DND-41 (cell line): Measurements from ENCODE around the gene HBG2.

Source experiments
- ATAC-seq: fragments of 200-7000 bp; cut with Tn5 transposase; 3 replicates; pipeline ENCODE4 v1.9.1; 2021; ENCODE audit warnings: low read depth; ENCODE audit not compliant: insufficient read depth
- DNase-seq: peaks from one replicate; pipeline ENCODE4 v3.0.0-alpha.2; 2020
- H2AFZ ChIP-seq: 2 replicates; pipeline ENCODE4 v1.6.0; 2012; ENCODE audit warnings: low read depth, low read length
- H3K27ac ChIP-seq: 2 replicates; pipeline ENCODE4 v1.5.1; 2012; ENCODE audit warnings: low read length, inconsistent platforms
- H3K27me3 ChIP-seq: fragments of 200-600 bp; sonication (generic); 2 replicates; pipeline ENCODE4 v1.6.0; 2012; ENCODE audit warnings: low read length, mild to moderate bottlenecking, inconsistent platforms; ENCODE audit not compliant: insufficient read depth, poor library complexity
- H3K36me3 ChIP-seq: 2 replicates; pipeline ENCODE4 v1.5.1; 2012; ENCODE audit warnings: low read length, inconsistent platforms; ENCODE audit not compliant: insufficient read depth
- H3K4me1 ChIP-seq: 2 replicates; pipeline ENCODE4 v1.5.1; 2012; ENCODE audit warnings: mild to moderate bottlenecking, low read length; ENCODE audit not compliant: insufficient read depth
- H3K4me2 ChIP-seq: 2 replicates; pipeline ENCODE4 v1.6.0; 2012; ENCODE audit warnings: mild to moderate bottlenecking, moderate library complexity, low read length, inconsistent platforms; ENCODE audit not compliant: insufficient read depth
- H3K4me3 ChIP-seq, 2 experiments: fragments of 200-600 bp in 1 of 2; shearing (Covaris generic) in 1 of 2; 2 replicates each; pipeline ENCODE4 v1.5.1; 2012 to 2016; ENCODE audit warnings: inconsistent platforms in 2 of 2, low read length in 2 of 2, mild to moderate bottlenecking in 2 of 2, low read depth in 1 of 2, moderate library complexity in 1 of 2
- H3K79me2 ChIP-seq: 2 replicates; pipeline ENCODE4 v1.6.0; 2012; ENCODE audit warnings: low read length, inconsistent platforms; ENCODE audit not compliant: insufficient read depth
- H3K9ac ChIP-seq: 2 replicates; pipeline ENCODE4 v1.6.0; 2012; ENCODE audit warnings: low read depth, mild to moderate bottlenecking, inconsistent platforms, low read length, moderate library complexity
- H3K9me3 ChIP-seq: 2 replicates; pipeline ENCODE4 v1.5.1; 2012; ENCODE audit warnings: low read length, moderate library complexity, mild to moderate bottlenecking, inconsistent platforms; ENCODE audit not compliant: insufficient read depth, severe bottlenecking
- H4K20me1 ChIP-seq: 2 replicates; pipeline ENCODE4 v1.6.0; 2012; ENCODE audit warnings: low read length; ENCODE audit not compliant: insufficient read depth
- EZH2 ChIP-seq: IDR thresholded peaks from 3 replicates; pipeline ENCODE4 v1.6.1; 2012; ENCODE audit warnings: borderline replicate concordance, low read depth, mild to moderate bottlenecking, moderate library complexity, low read length, inconsistent platforms; ENCODE audit not compliant: severe bottlenecking
- TF ChIP-seq, protein P1 (sequence below): IDR thresholded peaks from 2 replicates; pipeline ENCODE4 v1.5.1; 2012; ENCODE audit warnings: borderline replicate concordance, low read length, moderate library complexity, mild to moderate bottlenecking; ENCODE audit not compliant: poor library complexity, severe bottlenecking; ENCODE audit errors: extremely low read depth

Gene HBG2

DNA sequence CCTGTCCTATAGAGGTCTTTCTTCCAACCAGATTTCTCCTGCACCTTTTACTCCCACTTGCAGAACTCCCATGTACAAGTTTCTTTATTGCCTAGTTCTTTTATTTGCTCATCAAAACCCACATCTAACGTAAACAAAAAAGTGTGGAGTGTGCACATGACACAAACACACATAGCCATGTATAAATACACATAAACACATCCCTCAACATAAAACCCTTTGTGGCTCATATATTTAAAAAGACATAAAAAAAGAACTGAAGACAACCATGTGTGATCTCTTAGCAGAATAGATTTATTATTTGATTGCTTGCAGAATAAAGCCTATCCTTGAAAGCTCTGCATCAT is 1.7 kb downstream of the HBG2 start:
- Histone ChIP-seq H3K4me1 (no peaks in the 10 kb centered on the region), H3K27ac (no peak overlapping the region), H3K9ac (no peak overlapping the region), H4K20me1 (no peaks in the 10 kb centered on the region), H3K9me3 (no peaks in the 10 kb centered on the region), H3K36me3 (no peaks in the 10 kb centered on the region), H3K4me2 (no peak overlapping the region), H3K79me2 (no peaks in the 10 kb centered on the region), H3K4me3 (no peak overlapping the region), H3K27me3 (no peaks in the 10 kb centered on the region), H2AFZ (no peak overlapping the region)
- ATAC-seq (no peak), DNase-seq (no peak)
- no peak for TF ChIP-seq EZH2
- TF ChIP-seq, protein P1, sequence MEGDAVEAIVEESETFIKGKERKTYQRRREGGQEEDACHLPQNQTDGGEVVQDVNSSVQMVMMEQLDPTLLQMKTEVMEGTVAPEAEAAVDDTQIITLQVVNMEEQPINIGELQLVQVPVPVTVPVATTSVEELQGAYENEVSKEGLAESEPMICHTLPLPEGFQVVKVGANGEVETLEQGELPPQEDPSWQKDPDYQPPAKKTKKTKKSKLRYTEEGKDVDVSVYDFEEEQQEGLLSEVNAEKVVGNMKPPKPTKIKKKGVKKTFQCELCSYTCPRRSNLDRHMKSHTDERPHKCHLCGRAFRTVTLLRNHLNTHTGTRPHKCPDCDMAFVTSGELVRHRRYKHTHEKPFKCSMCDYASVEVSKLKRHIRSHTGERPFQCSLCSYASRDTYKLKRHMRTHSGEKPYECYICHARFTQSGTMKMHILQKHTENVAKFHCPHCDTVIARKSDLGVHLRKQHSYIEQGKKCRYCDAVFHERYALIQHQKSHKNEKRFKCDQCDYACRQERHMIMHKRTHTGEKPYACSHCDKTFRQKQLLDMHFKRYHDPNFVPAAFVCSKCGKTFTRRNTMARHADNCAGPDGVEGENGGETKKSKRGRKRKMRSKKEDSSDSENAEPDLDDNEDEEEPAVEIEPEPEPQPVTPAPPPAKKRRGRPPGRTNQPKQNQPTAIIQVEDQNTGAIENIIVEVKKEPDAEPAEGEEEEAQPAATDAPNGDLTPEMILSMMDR, result no peak

DNA sequence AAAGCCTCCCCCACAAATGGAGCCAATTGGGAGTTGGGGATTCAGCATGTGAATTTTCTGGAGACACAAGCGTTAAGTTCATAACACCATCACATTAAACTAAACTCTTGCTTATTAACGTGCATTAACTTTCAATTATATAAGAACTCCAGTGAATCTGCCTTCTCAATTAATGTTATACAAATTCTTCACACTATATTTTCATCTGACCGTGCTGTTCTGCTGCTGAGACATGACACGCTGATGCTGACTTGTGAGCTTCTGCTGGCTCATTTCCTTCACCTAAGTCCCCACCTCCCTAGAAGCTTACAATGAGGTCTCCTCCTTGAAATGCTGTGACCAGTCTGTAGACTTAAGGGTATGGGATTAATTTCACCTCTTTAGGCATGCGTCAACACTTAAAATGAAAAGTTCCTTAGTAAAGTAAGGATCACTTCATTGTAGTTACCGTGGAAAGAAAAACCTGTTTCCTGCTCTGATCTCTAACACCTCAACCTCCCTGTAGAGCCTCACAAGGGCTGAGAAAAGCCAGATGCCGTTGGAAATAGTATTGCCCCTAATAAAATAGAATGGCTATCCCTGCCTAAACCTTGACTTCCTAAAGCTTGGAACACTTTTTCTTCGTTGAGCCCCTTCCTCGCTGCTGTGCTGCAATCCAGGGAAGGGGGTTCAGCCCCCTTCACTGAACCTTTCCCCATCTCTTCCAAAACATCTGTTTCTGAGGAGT is 2.2 kb downstream of the HBG2 start:
- no peaks in the 10 kb centered on the region for H3K79me2 ChIP-seq
- no peaks in the 10 kb centered on the region for H3K4me1 ChIP-seq
- ATAC-seq, result no peak
- H3K36me3 ChIP-seq, result no peaks in the 10 kb centered on the region
- no peak for DNase-seq
- no peak overlapping the region for H3K4me3 ChIP-seq
- H3K9me3 ChIP-seq, result no peaks in the 10 kb centered on the region
- H3K27ac ChIP-seq, result no peak overlapping the region
- no peak overlapping the region for H3K9ac ChIP-seq
- H2AFZ ChIP-seq, result no peak overlapping the region
- H3K4me2 ChIP-seq, result no peak overlapping the region
- no peaks in the 10 kb centered on the region for H4K20me1 ChIP-seq
- H3K27me3 ChIP-seq, result no peaks in the 10 kb centered on the region
- TF ChIP-seq EZH2, result no peak
- TF ChIP-seq, protein P1, result no peak

DNA sequence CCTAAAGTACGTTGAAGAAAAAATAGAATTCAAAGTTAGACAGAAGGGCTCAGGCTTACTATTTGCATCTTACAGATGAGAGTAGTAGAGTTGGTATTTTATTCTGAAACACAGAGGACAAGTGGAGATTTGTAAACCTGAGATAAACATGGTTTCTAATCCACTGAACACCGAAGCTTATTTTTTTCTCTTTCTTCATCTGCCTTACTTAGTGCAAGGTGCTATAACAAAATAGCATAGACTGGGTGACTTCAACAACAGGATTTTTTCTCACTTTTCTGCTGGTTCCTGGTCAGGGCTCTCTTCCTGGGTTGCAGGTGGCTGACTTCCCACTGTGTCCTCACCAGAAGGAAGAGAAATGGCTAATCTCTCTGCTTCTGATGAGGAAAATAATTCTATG is 2.8 kb downstream of the HBG2 start:
- H2AFZ ChIP-seq, result no peak overlapping the region
- no peaks in the 10 kb centered on the region for H3K79me2 ChIP-seq
- H3K4me3 ChIP-seq, result no peak overlapping the region
- H3K9me3 ChIP-seq, result no peaks in the 10 kb centered on the region
- no peak overlapping the region for H3K27ac ChIP-seq
- no peak overlapping the region for H3K4me2 ChIP-seq
- H3K9ac ChIP-seq, result no peak overlapping the region
- no peaks in the 10 kb centered on the region for H3K36me3 ChIP-seq
- ATAC-seq, result no peak
- TF ChIP-seq EZH2, result no peak
- TF ChIP-seq, protein P1, result no peak
- H4K20me1 ChIP-seq, result no peaks in the 10 kb centered on the region
- no peak for DNase-seq
- no peaks in the 10 kb centered on the region for H3K27me3 ChIP-seq
- H3K4me1 ChIP-seq, result no peaks in the 10 kb centered on the region
